Upper lobe of left lung (tissue), 4 donors: ENCODE measurements around the gene TTC28.

Experiments
- EP300 ChIP-seq, 4 donors: sonication (generic); formaldehyde crosslinking; IDR thresholded peaks; one replicate each; pipeline ENCODE4 v1.5.1; 2017; ENCODE audit warnings: antibody characterized with exemption in 4 of 4, control low read depth in 2 of 4
- POLR2A ChIP-seq, 4 donors: fragments of 450-650 bp; IDR thresholded peaks; one replicate each; pipeline ENCODE4 v1.5.1; 2016 to 2017; ENCODE audit warnings: antibody characterized with exemption in 4 of 4, mild to moderate bottlenecking in 2 of 4
- POLR2AphosphoS5 ChIP-seq, 2 donors: sonication (generic); formaldehyde crosslinking; IDR thresholded peaks; one replicate each; pipeline ENCODE4 v1.5.1; 2017; ENCODE audit warnings: antibody characterized with exemption in 2 of 2
- TF ChIP-seq, protein P1 (sequence below), 6 experiments: fragments of 450-650 bp in 4 of 6; fragments of 200-600 bp in 2 of 6; sonication (generic) in 2 of 6; IDR thresholded peaks; one replicate each; pipeline ENCODE4 v1.5.1; 2016 to 2019; ENCODE audit warnings: antibody characterized with exemption in 6 of 6

GRCh38 chr22:28351476-28351875, 328.2 kb downstream of the TTC28 start:
- TF ChIP-seq, protein P1, sequence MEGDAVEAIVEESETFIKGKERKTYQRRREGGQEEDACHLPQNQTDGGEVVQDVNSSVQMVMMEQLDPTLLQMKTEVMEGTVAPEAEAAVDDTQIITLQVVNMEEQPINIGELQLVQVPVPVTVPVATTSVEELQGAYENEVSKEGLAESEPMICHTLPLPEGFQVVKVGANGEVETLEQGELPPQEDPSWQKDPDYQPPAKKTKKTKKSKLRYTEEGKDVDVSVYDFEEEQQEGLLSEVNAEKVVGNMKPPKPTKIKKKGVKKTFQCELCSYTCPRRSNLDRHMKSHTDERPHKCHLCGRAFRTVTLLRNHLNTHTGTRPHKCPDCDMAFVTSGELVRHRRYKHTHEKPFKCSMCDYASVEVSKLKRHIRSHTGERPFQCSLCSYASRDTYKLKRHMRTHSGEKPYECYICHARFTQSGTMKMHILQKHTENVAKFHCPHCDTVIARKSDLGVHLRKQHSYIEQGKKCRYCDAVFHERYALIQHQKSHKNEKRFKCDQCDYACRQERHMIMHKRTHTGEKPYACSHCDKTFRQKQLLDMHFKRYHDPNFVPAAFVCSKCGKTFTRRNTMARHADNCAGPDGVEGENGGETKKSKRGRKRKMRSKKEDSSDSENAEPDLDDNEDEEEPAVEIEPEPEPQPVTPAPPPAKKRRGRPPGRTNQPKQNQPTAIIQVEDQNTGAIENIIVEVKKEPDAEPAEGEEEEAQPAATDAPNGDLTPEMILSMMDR (IDR thresholded peaks at IDR 0.05), result no peak
- TF ChIP-seq POLR2A (IDR thresholded peaks at IDR 0.05) (no peak), POLR2AphosphoS5 (IDR thresholded peaks at IDR 0.05) (no peak), EP300 (IDR thresholded peaks at IDR 0.05) (no peak)
